Neuronal stem cell (in vitro differentiated cells): ENCODE results near the gene CACNA1I.
A peak's percentile ranks its signal among the peaks of the same experiment; 100 is the strongest.

Source experiments
- DNase-seq: peaks from one replicate; pipeline ENCODE4 v3.0.0-alpha.2; 2013; ENCODE audit warnings: low spot score
- H2AFZ ChIP-seq: one replicate; pipeline ENCODE4 v1.6.1; 2013; ENCODE audit warnings: mild to moderate bottlenecking, low read length, inconsistent platforms
- H2AK5ac ChIP-seq: 2 replicates; pipeline ENCODE4 v1.6.1; 2013; ENCODE audit warnings: low read depth, mild to moderate bottlenecking, inconsistent platforms, low read length, moderate library complexity, mixed read lengths
- H2BK120ac ChIP-seq: 2 replicates; pipeline ENCODE4 v1.6.1; 2013; ENCODE audit warnings: low read depth, mild to moderate bottlenecking, inconsistent platforms, low read length, moderate library complexity, mixed read lengths
- H2BK12ac ChIP-seq: one replicate; pipeline ENCODE4 v1.6.1; 2013; ENCODE audit warnings: low read length, inconsistent platforms
- H2BK15ac ChIP-seq: 2 replicates; pipeline ENCODE4 v1.6.1; 2013; ENCODE audit warnings: mild to moderate bottlenecking, low read length, inconsistent platforms, mixed read lengths
- H2BK5ac ChIP-seq: one replicate; pipeline ENCODE4 v1.6.1; 2013; ENCODE audit warnings: inconsistent platforms, mild to moderate bottlenecking, low read length, moderate library complexity
- H3K14ac ChIP-seq: one replicate; pipeline ENCODE4 v1.6.1; 2013; ENCODE audit warnings: low read length, inconsistent platforms
- H3K18ac ChIP-seq: 2 replicates; pipeline ENCODE4 v1.6.1; 2013; ENCODE audit warnings: low read length, inconsistent platforms
- H3K23ac ChIP-seq: 2 replicates; pipeline ENCODE4 v1.6.1; 2013; ENCODE audit warnings: low read depth, mild to moderate bottlenecking, mixed read lengths, low read length, inconsistent platforms; ENCODE audit not compliant: poor library complexity
- H3K27ac ChIP-seq: replicated peaks from 3 replicates; pipeline ENCODE4 v1.5.1; 2013; ENCODE audit warnings: low read length, inconsistent platforms
- H3K27me3 ChIP-seq, 3 experiments: 2 replicates each; pipeline ENCODE4 v1.6.1; 2013; ENCODE audit warnings: low read length in 3 of 3, mild to moderate bottlenecking in 2 of 3, inconsistent platforms in 1 of 3, low read depth in 1 of 3, mixed read lengths in 1 of 3, moderate library complexity in 1 of 3; ENCODE audit not compliant: control insufficient read depth in 3 of 3, insufficient read depth in 3 of 3
- H3K36me3 ChIP-seq, 2 donors: replicated peaks in 1 of 2; 2 replicates each; pipeline ENCODE4 v1.6.1; 2013; ENCODE audit warnings: low read length in 2 of 2; ENCODE audit not compliant: control insufficient read depth in 2 of 2, insufficient read depth in 2 of 2
- H3K4ac ChIP-seq: 2 replicates; pipeline ENCODE4 v1.6.1; 2013; ENCODE audit warnings: inconsistent platforms, mild to moderate bottlenecking, low read length, moderate library complexity
- H3K4me1 ChIP-seq, 2 donors: 1 replicate in 1 of 2; 2 replicates in 1 of 2; pipeline ENCODE4 v1.6.1; 2013; ENCODE audit warnings: low read length in 2 of 2, low read depth in 1 of 2; ENCODE audit not compliant: control insufficient read depth in 2 of 2, insufficient read depth in 1 of 2
- H3K4me2 ChIP-seq: one replicate; pipeline ENCODE4 v1.6.1; 2013; ENCODE audit warnings: mild to moderate bottlenecking, low read length, inconsistent platforms; ENCODE audit not compliant: insufficient read depth, poor library complexity, severe bottlenecking
- H3K4me3 ChIP-seq, 2 donors: 2 replicates each; pipeline ENCODE4 v1.5.1; 2013; ENCODE audit warnings: low read length in 2 of 2, mild to moderate bottlenecking in 2 of 2, inconsistent platforms in 1 of 2, moderate library complexity in 1 of 2
- H3K79me1 ChIP-seq: one replicate; pipeline ENCODE4 v1.6.1; 2013; ENCODE audit warnings: low read depth, mild to moderate bottlenecking, inconsistent platforms, low read length, moderate library complexity
- H3K9ac ChIP-seq: one replicate; pipeline ENCODE4 v1.6.1; 2013; ENCODE audit warnings: mild to moderate bottlenecking, low read depth, low read length, inconsistent platforms; ENCODE audit not compliant: poor library complexity
- H3K9me3 ChIP-seq, 2 donors: replicated peaks in 1 of 2; 2 replicates each; pipeline versions ENCODE3 to v1.6.1; 2013; ENCODE audit warnings: low read length in 2 of 2, mild to moderate bottlenecking in 2 of 2, inconsistent platforms in 1 of 2, low read depth in 1 of 2, mixed read lengths in 1 of 2, moderate library complexity in 1 of 2; ENCODE audit not compliant: control insufficient read depth in 2 of 2, insufficient read depth in 1 of 2
- H4K8ac ChIP-seq: one replicate; pipeline ENCODE4 v1.6.1; 2013; ENCODE audit warnings: low read depth, mild to moderate bottlenecking, inconsistent platforms, low read length, moderate library complexity
- H4K91ac ChIP-seq: one replicate; pipeline ENCODE4 v1.6.1; 2013; ENCODE audit warnings: low read length, low read depth, mild to moderate bottlenecking, inconsistent platforms; ENCODE audit not compliant: poor library complexity
- WGBS, 2 donors: extraction: QIAGEN DNeasy Blood & Tissue Kit; methylation state at CpG; one replicate each; pipeline ENCODE4 v1.1.7; 2013; ENCODE audit warnings: missing lambda C conversion rate in 2 of 2, mixed read lengths in 1 of 2; ENCODE audit not compliant: insufficient read length in 2 of 2, insufficient replicate concordance in 1 of 2; ENCODE audit errors: extremely low coverage in 2 of 2; 5-methylcytosine and 5-hydroxymethylcytosine counted together

Gene CACNA1I

DNA sequence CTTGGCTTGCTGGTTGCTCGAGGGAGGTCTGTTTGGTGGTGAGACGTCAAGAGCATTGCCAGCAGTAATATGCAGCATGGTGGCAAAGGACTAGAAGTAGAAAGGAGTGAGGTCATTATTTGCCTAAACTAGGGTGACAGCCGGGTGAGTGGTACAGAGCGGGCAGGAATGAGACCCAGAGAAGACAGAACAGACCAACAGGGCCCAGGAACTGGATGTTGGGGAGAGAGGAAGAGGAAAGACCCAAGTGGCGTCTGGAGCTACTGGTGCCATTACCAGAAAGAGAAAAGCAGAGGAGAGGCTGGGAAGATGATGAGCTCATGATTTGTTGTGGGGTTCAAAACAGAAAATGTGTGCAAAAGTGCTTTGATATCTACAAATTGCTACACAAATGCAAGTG is 164.3 kb downstream of the CACNA1I start:
- H3K9ac ChIP-seq, result no peak overlapping the region
- no peaks in the 10 kb centered on the region for H3K79me1 ChIP-seq
- no peak overlapping the region for H3K14ac ChIP-seq
- no peak overlapping the region for H2BK120ac ChIP-seq
- no peak overlapping the region for H3K18ac ChIP-seq
- no peak overlapping the region for H3K23ac ChIP-seq
- H3K4me3 ChIP-seq, result no peak overlapping the region
- DNase-seq, result no peak
- no peak overlapping the region for H2BK12ac ChIP-seq
- H3K4ac ChIP-seq, result no peak overlapping the region
- H2BK5ac ChIP-seq, result no peak overlapping the region
- no peak overlapping the region for H3K4me2 ChIP-seq
- no peak overlapping the region for H4K8ac ChIP-seq
- H2AK5ac ChIP-seq, result no peak overlapping the region
- no peak overlapping the region for H2BK15ac ChIP-seq
- H3K4me1 ChIP-seq, result peaks cover 0 to 10% of the 10 kb centered on the region in 2 donors
- no peaks in the 10 kb centered on the region for H3K36me3 ChIP-seq
- WGBS, 2 donors, result no CpG with 5 or more reads among the region's 5 CpGs
- peaks cover 0 to 2% of the 10 kb centered on the region in 2 donors for H3K9me3 ChIP-seq
- H2AFZ ChIP-seq, result no peak overlapping the region
- peaks cover 0 to 9% (median 2%) of the 10 kb centered on the region in 3 experiments for H3K27me3 ChIP-seq
- peak overlapping the region; percentile 96 for H4K91ac ChIP-seq
- H3K27ac ChIP-seq, result no peak overlapping the region

DNA sequence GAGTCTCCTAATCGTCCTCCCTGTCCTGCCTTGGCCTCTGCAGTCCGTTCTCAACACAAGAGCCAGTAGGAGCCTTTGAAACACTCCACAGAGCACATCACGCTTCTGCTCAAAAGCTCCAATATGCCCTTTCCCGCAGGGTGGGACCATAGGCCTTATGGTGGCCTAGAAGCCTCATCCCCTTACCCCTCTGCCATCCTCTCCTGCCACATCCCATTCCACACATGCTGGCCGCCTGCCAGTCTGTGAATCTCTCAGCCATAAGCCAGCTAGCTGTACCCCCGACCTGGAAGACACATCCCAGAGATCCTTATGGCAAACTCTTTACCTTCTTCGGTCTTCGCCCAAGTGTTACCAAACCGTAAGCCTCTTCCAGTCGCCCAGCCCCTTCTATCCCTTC is 165.2 kb downstream of the CACNA1I start:
- no peak overlapping the region for H4K8ac ChIP-seq
- H2AK5ac ChIP-seq, result no peak overlapping the region
- no peak overlapping the region for H2BK5ac ChIP-seq
- H3K4me2 ChIP-seq, result no peak overlapping the region
- H3K23ac ChIP-seq, result no peak overlapping the region
- H3K9ac ChIP-seq, result no peak overlapping the region
- no peaks in the 10 kb centered on the region for H3K79me1 ChIP-seq
- H3K36me3 ChIP-seq, result no peaks in the 10 kb centered on the region
- DNase-seq, result no peak
- no peak overlapping the region for H3K14ac ChIP-seq
- H2BK120ac ChIP-seq, result no peak overlapping the region
- H3K4ac ChIP-seq, result no peak overlapping the region
- peaks cover 0 to 10% of the 10 kb centered on the region in 2 donors for H3K4me1 ChIP-seq
- no peak overlapping the region for H3K4me3 ChIP-seq
- H3K9me3 ChIP-seq, result peaks cover 0 to 2% of the 10 kb centered on the region in 2 donors
- H4K91ac ChIP-seq, result no peak overlapping the region
- no peak overlapping the region for H2BK12ac ChIP-seq
- no peak overlapping the region for H3K27ac ChIP-seq
- no peak overlapping the region for H2BK15ac ChIP-seq
- H3K18ac ChIP-seq, result no peak overlapping the region
- H2AFZ ChIP-seq, result no peak overlapping the region
- WGBS, 2 donors, result no CpG with 5 or more reads among the region's 10 CpGs
- H3K27me3 ChIP-seq, result peaks cover 0 to 9% (median 2%) of the 10 kb centered on the region in 3 experiments

DNA sequence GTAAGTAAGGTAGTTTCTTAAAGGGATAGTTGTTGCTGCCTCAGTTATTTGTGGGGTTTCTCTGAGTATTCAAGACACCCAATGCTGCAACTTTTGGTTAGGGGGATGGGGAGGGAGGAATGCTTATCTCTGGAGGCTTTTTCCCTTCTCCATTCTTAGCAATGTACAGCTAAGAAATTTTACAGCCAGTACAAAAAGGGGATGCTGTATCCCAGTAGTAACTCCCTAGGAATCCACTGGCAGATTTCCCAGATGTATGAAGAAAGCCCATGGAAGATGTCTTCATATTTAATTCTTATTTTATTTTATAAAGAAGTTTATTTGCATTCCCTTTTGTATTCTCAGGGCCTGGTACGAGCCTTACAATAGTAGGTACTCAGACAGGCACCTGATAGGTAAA is 168.2 kb downstream of the CACNA1I start:
- H3K4me2 ChIP-seq, result no peak overlapping the region
- H3K18ac ChIP-seq, result no peak overlapping the region
- H3K27ac ChIP-seq, result no peak overlapping the region
- no peak overlapping the region for H3K9ac ChIP-seq
- no peak overlapping the region for H3K4me3 ChIP-seq
- DNase-seq, result no peak
- no peak overlapping the region for H2BK12ac ChIP-seq
- H3K14ac ChIP-seq, result no peak overlapping the region
- H3K4me1 ChIP-seq, result peaks cover 0 to 4% of the 10 kb centered on the region in 2 donors
- no peak overlapping the region for H2AK5ac ChIP-seq
- H3K36me3 ChIP-seq, result no peaks in the 10 kb centered on the region
- no peak overlapping the region for H2BK120ac ChIP-seq
- H4K91ac ChIP-seq, result no peak overlapping the region
- no peaks in the 10 kb centered on the region for H3K79me1 ChIP-seq
- no peak overlapping the region for H2BK15ac ChIP-seq
- no peak overlapping the region for H2BK5ac ChIP-seq
- no peak overlapping the region for H3K23ac ChIP-seq
- no peak overlapping the region for H4K8ac ChIP-seq
- H3K27me3 ChIP-seq, result peaks cover 0 to 3% (median 2%) of the 10 kb centered on the region in 3 experiments
- H2AFZ ChIP-seq, result no peak overlapping the region
- H3K9me3 ChIP-seq, result peaks cover 0 to 2% of the 10 kb centered on the region in 2 donors
- WGBS, 2 donors, result no CpG with 5 or more reads among the region's 1 CpG
- no peak overlapping the region for H3K4ac ChIP-seq
